Endodermal cell (in vitro differentiated cells): ENCODE results near the gene ZFR2. TPM values are rescaled to one million over a fixed set of nuclear protein-coding genes. Genes with fewer than 3 reads are reported as not detected.

Experiments
- DNase-seq: peaks from one replicate; pipeline ENCODE4 v3.0.0-alpha.2; 2017
- H3K27ac ChIP-seq: 2 replicates; pipeline ENCODE4 v1.5.1; 2013; ENCODE audit warnings: mild to moderate bottlenecking, low read depth, low read length, moderate library complexity
- H3K27me3 ChIP-seq: 2 replicates; pipeline ENCODE4 v1.6.1; 2013; ENCODE audit warnings: mild to moderate bottlenecking, low read length, moderate library complexity; ENCODE audit not compliant: insufficient read depth, control insufficient read depth, poor library complexity, severe bottlenecking
- H3K36me3 ChIP-seq: 2 replicates; pipeline ENCODE4 v1.7.0; 2013; ENCODE audit warnings: mild to moderate bottlenecking, low read length, moderate library complexity; ENCODE audit not compliant: control insufficient read depth, insufficient read depth
- H3K4me1 ChIP-seq: one replicate; pipeline ENCODE4 v1.7.0; 2013; ENCODE audit warnings: low read length; ENCODE audit not compliant: control insufficient read depth, insufficient read depth
- H3K4me3 ChIP-seq: 2 replicates; pipeline ENCODE4 v1.5.1; 2013; ENCODE audit warnings: mild to moderate bottlenecking, low read length, moderate library complexity
- H3K9ac ChIP-seq: 2 replicates; pipeline ENCODE4 v1.6.1; 2013; ENCODE audit warnings: mild to moderate bottlenecking, low read length, moderate library complexity; ENCODE audit not compliant: poor library complexity, severe bottlenecking; ENCODE audit errors: extremely low read depth
- H3K9me3 ChIP-seq: 2 replicates; pipeline ENCODE4 v1.6.1; 2013; ENCODE audit warnings: mild to moderate bottlenecking, low read length, moderate library complexity; ENCODE audit not compliant: control insufficient read depth
- H3K27ac Mint-ChIP-seq: 2 replicates; pipeline ENCODE4 v1.8.0; 2020; ENCODE audit warnings: mixed read lengths
- H3K27me3 Mint-ChIP-seq: 2 replicates; pipeline ENCODE4 v1.8.0; 2021; ENCODE audit warnings: mild to moderate bottlenecking, mixed read lengths; ENCODE audit not compliant: insufficient read depth
- H3K36me3 Mint-ChIP-seq: 2 replicates; pipeline ENCODE4 v1.8.0; 2020; ENCODE audit warnings: low read depth, mixed read lengths
- H3K4me1 Mint-ChIP-seq: 2 replicates; pipeline ENCODE4 v1.8.0; 2020; ENCODE audit warnings: mixed read lengths
- H3K4me3 Mint-ChIP-seq: 2 replicates; pipeline ENCODE4 v1.8.0; 2020; ENCODE audit warnings: mild to moderate bottlenecking, moderate library complexity, mixed read lengths
- H3K9me3 Mint-ChIP-seq: 2 replicates; pipeline ENCODE4 v1.8.0; 2020; ENCODE audit warnings: mild to moderate bottlenecking, mixed read lengths
- CTCF ChIP-seq: fragments of 200-600 bp; sonication (generic); conservative IDR thresholded peaks from 2 replicates; pipeline ENCODE4 v1.5.0; 2021; ENCODE audit warnings: antibody characterized with exemption, mild to moderate bottlenecking
- WGBS, 2 experiments: methylation state at CpG; one replicate each; pipeline versions ENCODE4 v1.1.5 to v1.1.7; 2013; ENCODE audit warnings: missing lambda C conversion rate in 2 of 2, mixed read lengths in 1 of 2; ENCODE audit not compliant: insufficient coverage in 1 of 2, insufficient read length in 1 of 2; 5-methylcytosine and 5-hydroxymethylcytosine counted together
- total RNA-seq, 2 donors: library from RNA; stranded (reverse); fragmentation: NEBNext Ultra II Directional in 1 of 2; extraction: Animal tissue kit (Norgen Biotek cat#: 25700) in 1 of 2; gene quantifications; 2 replicates in 1 of 2; 3 replicates in 1 of 2; pipeline ENCODE4 v1.2.1, GENCODE V29; 2021

ZFR2 gene
- total RNA-seq, 2 donors from 2014 or later, result 16.4 to 24.6 TPM

GRCh38 chr19:3842948-3843347, 25.9 kb downstream of the ZFR2 start:
- H3K9me3 Mint-ChIP-seq, result peaks cover 5% of the 10 kb centered on the region
- DNase-seq, result no peak
- Histone ChIP-seq H3K4me3 (no peak overlapping the region), H3K4me1 (no peaks in the 10 kb centered on the region), H3K36me3 (no peaks in the 10 kb centered on the region), H3K9me3 (peaks cover under 1% of the 10 kb centered on the region), H3K27ac (no peak overlapping the region), H3K27me3 (no peaks in the 10 kb centered on the region), H3K9ac (no peak overlapping the region)
- no peak for TF ChIP-seq CTCF
- H3K4me1 Mint-ChIP-seq, result no peaks in the 10 kb centered on the region
- no peak overlapping the region for H3K27ac Mint-ChIP-seq
- no peak overlapping the region for H3K4me3 Mint-ChIP-seq
- 89 to 96% methylated on average over 3 to 11 of the region's 11 CpGs for WGBS, 2 experiments
- H3K36me3 Mint-ChIP-seq, result no peaks in the 10 kb centered on the region
- peaks cover 4% of the 10 kb centered on the region for H3K27me3 Mint-ChIP-seq

GRCh38 chr19:3840804-3841203, 28.0 kb downstream of the ZFR2 start:
- no peaks in the 10 kb centered on the region for H3K4me1 Mint-ChIP-seq
- no peaks in the 10 kb centered on the region for H3K36me3 Mint-ChIP-seq
- H3K4me3 Mint-ChIP-seq, result no peak overlapping the region
- no peak for DNase-seq
- no peak overlapping the region for H3K27ac ChIP-seq
- no peak overlapping the region for H3K9ac ChIP-seq
- H3K9me3 Mint-ChIP-seq, result peaks cover 17% of the 10 kb centered on the region
- no peak overlapping the region for H3K4me3 ChIP-seq
- TF ChIP-seq CTCF, result no peak
- peaks cover 4% of the 10 kb centered on the region for H3K27me3 Mint-ChIP-seq
- no peak overlapping the region for H3K27ac Mint-ChIP-seq
- H3K27me3 ChIP-seq, result no peaks in the 10 kb centered on the region
- WGBS, 2 experiments, result 93% methylated on average over 5 to 10 of the region's 10 CpGs
- H3K9me3 ChIP-seq, result peaks cover 7% of the 10 kb centered on the region
- H3K4me1 ChIP-seq, result no peaks in the 10 kb centered on the region
- H3K36me3 ChIP-seq, result no peaks in the 10 kb centered on the region

- H3K9me3 Mint-ChIP-seq, result peaks cover 17% of the 10 kb centered on the region
- Histone ChIP-seq H3K27ac (no peak overlapping the region), H3K27me3 (no peaks in the 10 kb centered on the region), H3K4me3 (no peak overlapping the region), H3K4me1 (no peaks in the 10 kb centered on the region), H3K9me3 (peaks cover 7% of the 10 kb centered on the region), H3K9ac (no peak overlapping the region), H3K36me3 (no peaks in the 10 kb centered on the region)
- WGBS, 2 experiments, result 88 to 90% methylated on average over 13 of the region's 13 CpGs
- DNase-seq, result no peak
- H3K4me3 Mint-ChIP-seq, result no peak overlapping the region
- H3K27ac Mint-ChIP-seq, result no peak overlapping the region
- H3K36me3 Mint-ChIP-seq, result no peaks in the 10 kb centered on the region
- H3K4me1 Mint-ChIP-seq, result no peaks in the 10 kb centered on the region
- H3K27me3 Mint-ChIP-seq, result peaks cover 4% of the 10 kb centered on the region
- TF ChIP-seq CTCF, result no peak
Observed at GRCh38 chr19:3839941-3840340, 28.9 kb downstream of the ZFR2 start.
